PC-3 (cell line): Measurements from ENCODE around the gene EP400. TPM values are rescaled to one million over a fixed set of nuclear protein-coding genes. Genes with fewer than 3 reads are reported as not detected.

Source experiments
- ATAC-seq: fragments of 200-7000 bp; cut with Tn5 transposase; 2 replicates; pipeline ENCODE4 v1.9.1; 2020; ENCODE audit warnings: mild to moderate bottlenecking, moderate library complexity
- BruUV-seq: library from RNA; stranded (reverse); fragments of 400-500 nt; replicated peaks from 2 replicates; lab custom pipeline; 2021; lab: Mats Ljungman, UMichigan
- CTCF ChIA-PET: fragments of 300-600 bp; sonication (Branson Sonifier 250); formaldehyde crosslinking; loops from one replicate; lab custom pipeline; 2022; ENCODE audit warnings: antibody characterized with exemption; lab: Charles Lee
- POLR2A ChIA-PET: fragments of 300-600 bp; sonication (Branson Sonifier 250); formaldehyde crosslinking; loops from one replicate; lab custom pipeline; 2022; ENCODE audit warnings: antibody characterized with exemption; ENCODE audit not compliant: unreplicated experiment; lab: Charles Lee
- DNase-seq: peaks from one replicate; pipeline ENCODE4 v3.0.0-alpha.2; 2015
- H2AFZ ChIP-seq: fragments of 300-600 bp; sonication (generic); 2 replicates; pipeline ENCODE4 v1.6.0; 2016; ENCODE audit warnings: antibody characterized with exemption, low read length
- H3F3A ChIP-seq: fragments of 300-600 bp; sonication (generic); one replicate; pipeline ENCODE4 v1.6.0; 2017; ENCODE audit warnings: antibody characterized with exemption, low read length, control low read depth, mild to moderate bottlenecking; ENCODE audit not compliant: unreplicated experiment
- H3K27ac ChIP-seq: fragments of 300-600 bp; sonication (generic); 2 replicates; pipeline ENCODE4 v1.5.1; 2016; ENCODE audit warnings: mild to moderate bottlenecking, low read length
- H3K27me3 ChIP-seq: fragments of 300-600 bp; sonication (generic); 2 replicates; pipeline ENCODE4 v1.6.1; 2016; ENCODE audit warnings: low read length, mixed read lengths
- H3K36me3 ChIP-seq: fragments of 300-600 bp; sonication (generic); 2 replicates; pipeline ENCODE4 v1.6.1; 2016; ENCODE audit warnings: low read depth, mixed run types, low read length, mixed read lengths
- H3K4me1 ChIP-seq: fragments of 300-600 bp; sonication (generic); 2 replicates; pipeline ENCODE4 v1.5.1; 2016; ENCODE audit warnings: low read length; ENCODE audit not compliant: insufficient read depth
- H3K4me2 ChIP-seq: fragments of 300-600 bp; sonication (generic); 2 replicates; pipeline ENCODE4 v1.6.0; 2016; ENCODE audit warnings: low read length
- H3K4me3 ChIP-seq: fragments of 300-600 bp; sonication (generic); 2 replicates; pipeline ENCODE4 v1.5.1; 2016; ENCODE audit warnings: mild to moderate bottlenecking, low read length, mixed read lengths
- H3K79me2 ChIP-seq: fragments of 300-600 bp; sonication (generic); 2 replicates; pipeline ENCODE4 v1.6.1; 2017; ENCODE audit warnings: low read length, mixed read lengths
- H3K9ac ChIP-seq: fragments of 300-600 bp; sonication (generic); 2 replicates; pipeline ENCODE4 v1.6.0; 2016; ENCODE audit warnings: mild to moderate bottlenecking, low read length
- H3K9me2 ChIP-seq: fragments of 300-600 bp; sonication (generic); replicated peaks from 2 replicates; pipeline ENCODE4 v1.6.1; 2016; ENCODE audit warnings: mixed run types, low read length, mixed read lengths
- H3K9me3 ChIP-seq: fragments of 300-600 bp; sonication (generic); 2 replicates; pipeline ENCODE4 v1.6.1; 2016; ENCODE audit warnings: low read length, mixed read lengths
- H4K20me1 ChIP-seq: fragments of 300-600 bp; sonication (generic); 2 replicates; pipeline ENCODE4 v1.6.1; 2016; ENCODE audit warnings: low read length, mixed read lengths
- EZH2 ChIP-seq: fragments of 300-600 bp; sonication (generic); IDR thresholded peaks from one replicate; pipeline ENCODE4 v1.6.1; 2017; ENCODE audit warnings: antibody characterized with exemption, mild to moderate bottlenecking, low read length; ENCODE audit not compliant: unreplicated experiment
- EZH2phosphoT487 ChIP-seq: fragments of 300-600 bp; sonication (generic); IDR thresholded peaks from 2 replicates; pipeline ENCODE4 v1.6.1; 2018; ENCODE audit warnings: mild to moderate bottlenecking, antibody characterized with exemption, low read length, borderline replicate concordance
- intact Hi-C: fragments of 100-400 bp; cut with micrococcal nuclease; formaldehyde crosslinking; loops from 2 replicates; pipeline ENCODE4 v1.9.0; 2023
- total RNA-seq: library from RNA; depleted of rRNA; stranded (reverse); fragments of >200 nt; gene quantifications from 2 replicates; pipeline ENCODE4 v1.2.3, GENCODE V29; 2014
- TF ChIP-seq, protein P1 (sequence below): fragments of 300-600 bp; sonication (generic); conservative IDR thresholded peaks from 2 replicates; pipeline ENCODE4 v1.5.1; 2017; ENCODE audit warnings: antibody characterized with exemption, low read depth, mild to moderate bottlenecking, low read length

Gene EP400
- total RNA-seq, 1 experiment from 2014 or later = 20.2 TPM

DNA sequence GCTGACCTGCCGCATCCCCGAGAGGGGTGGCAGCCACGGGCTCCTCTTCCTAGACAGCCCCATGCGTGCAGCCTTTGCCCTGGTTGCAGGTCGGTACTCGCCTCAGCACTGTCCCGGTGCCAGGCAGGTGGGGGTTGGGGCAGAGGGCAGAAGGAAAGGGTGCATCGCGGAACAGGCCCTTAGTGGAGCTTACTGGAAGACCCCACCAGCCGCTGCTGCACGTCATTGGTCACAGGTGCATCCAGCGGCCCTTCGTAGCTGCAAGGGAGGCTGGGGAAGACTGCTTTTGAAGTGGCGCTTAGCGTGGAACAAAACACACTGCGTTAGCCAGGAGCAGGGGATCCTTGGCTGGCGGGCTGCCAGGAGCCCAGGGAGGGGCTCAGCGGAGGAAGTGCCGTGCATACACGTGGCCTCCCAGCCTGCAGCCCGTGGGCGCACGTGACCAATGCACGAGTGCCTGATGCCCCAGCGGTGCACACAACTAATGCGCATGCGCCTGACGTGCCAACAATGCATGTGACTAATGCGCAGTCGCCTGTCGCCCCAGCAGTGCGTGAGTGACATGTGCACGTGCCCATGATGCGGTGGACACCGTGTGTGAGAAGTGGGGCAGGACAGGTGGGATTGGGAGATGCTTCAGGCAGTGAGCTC, 5.0 kb upstream of the EP400 start:
- no peak overlapping the region for H3K4me2 ChIP-seq
- H3K4me3 ChIP-seq = no peak overlapping the region
- H3K9me3 ChIP-seq = no peaks in the 10 kb centered on the region
- H3K27ac ChIP-seq = no peak overlapping the region
- H3K79me2 ChIP-seq = no peaks in the 10 kb centered on the region
- peaks cover 11% of the 10 kb centered on the region for H3F3A ChIP-seq
- CTCF ChIA-PET = no interaction called here
- H3K36me3 ChIP-seq = peaks cover 29% of the 10 kb centered on the region
- no peak overlapping the region for H2AFZ ChIP-seq
- no peak overlapping the region for H3K9ac ChIP-seq
- H3K4me1 ChIP-seq = no peaks in the 10 kb centered on the region
- BruUV-seq = no TSS peak
- no peaks in the 10 kb centered on the region for H4K20me1 ChIP-seq
- ATAC-seq = no peak
- H3K9me2 ChIP-seq = no peaks in the 10 kb centered on the region
- TF ChIP-seq, protein P1, sequence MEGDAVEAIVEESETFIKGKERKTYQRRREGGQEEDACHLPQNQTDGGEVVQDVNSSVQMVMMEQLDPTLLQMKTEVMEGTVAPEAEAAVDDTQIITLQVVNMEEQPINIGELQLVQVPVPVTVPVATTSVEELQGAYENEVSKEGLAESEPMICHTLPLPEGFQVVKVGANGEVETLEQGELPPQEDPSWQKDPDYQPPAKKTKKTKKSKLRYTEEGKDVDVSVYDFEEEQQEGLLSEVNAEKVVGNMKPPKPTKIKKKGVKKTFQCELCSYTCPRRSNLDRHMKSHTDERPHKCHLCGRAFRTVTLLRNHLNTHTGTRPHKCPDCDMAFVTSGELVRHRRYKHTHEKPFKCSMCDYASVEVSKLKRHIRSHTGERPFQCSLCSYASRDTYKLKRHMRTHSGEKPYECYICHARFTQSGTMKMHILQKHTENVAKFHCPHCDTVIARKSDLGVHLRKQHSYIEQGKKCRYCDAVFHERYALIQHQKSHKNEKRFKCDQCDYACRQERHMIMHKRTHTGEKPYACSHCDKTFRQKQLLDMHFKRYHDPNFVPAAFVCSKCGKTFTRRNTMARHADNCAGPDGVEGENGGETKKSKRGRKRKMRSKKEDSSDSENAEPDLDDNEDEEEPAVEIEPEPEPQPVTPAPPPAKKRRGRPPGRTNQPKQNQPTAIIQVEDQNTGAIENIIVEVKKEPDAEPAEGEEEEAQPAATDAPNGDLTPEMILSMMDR = no peak
- TF ChIP-seq EZH2 (no peak), EZH2phosphoT487 (no peak)
- no peak for DNase-seq
- H3K27me3 ChIP-seq = no peaks in the 10 kb centered on the region
- POLR2A ChIA-PET = no interaction called here
- intact Hi-C loops = no loop called here

DNA sequence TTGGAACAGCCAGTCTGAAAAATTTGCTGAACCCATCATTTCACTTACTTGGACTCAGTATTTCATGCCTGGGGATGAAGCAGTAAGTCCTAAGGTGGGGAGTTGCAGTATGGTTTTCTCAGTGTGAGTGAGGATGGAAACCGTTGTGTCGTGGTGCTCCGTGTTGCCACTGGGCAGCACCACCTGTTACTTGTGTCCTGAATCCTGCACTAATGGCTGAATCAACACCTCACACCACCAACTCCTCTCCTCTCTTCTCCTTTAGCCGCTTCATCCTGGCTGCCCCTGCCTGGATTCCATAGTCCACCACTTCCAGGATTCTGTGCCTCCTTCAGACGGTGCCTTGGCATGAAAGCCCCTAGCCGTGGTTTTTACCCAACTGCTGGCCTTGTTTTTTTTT, 3.0 kb upstream of the EP400 start:
- intact Hi-C loops = no loop called here
- no peaks in the 10 kb centered on the region for H3K9me3 ChIP-seq
- H3F3A ChIP-seq = peaks cover 11% of the 10 kb centered on the region
- no peaks in the 10 kb centered on the region for H3K27me3 ChIP-seq
- H3K4me2 ChIP-seq = no peak overlapping the region
- ATAC-seq = no peak
- H3K4me1 ChIP-seq = 0 out of 2 replicates have a peak, but pooled peaks cover 5% of the 10 kb centered on the region
- ChIA-PET POLR2A (no interaction called here), CTCF (no interaction called here)
- H3K4me3 ChIP-seq = no peak overlapping the region
- H3K79me2 ChIP-seq = peaks cover 18% of the 10 kb centered on the region
- H3K9me2 ChIP-seq = no peaks in the 10 kb centered on the region
- no peak overlapping the region for H3K9ac ChIP-seq
- H2AFZ ChIP-seq = no peak overlapping the region
- H3K27ac ChIP-seq = no peak overlapping the region
- TF ChIP-seq, protein P1 = no peak
- no peak for TF ChIP-seq EZH2
- no peak for DNase-seq
- peaks cover 14% of the 10 kb centered on the region for H3K36me3 ChIP-seq
- peaks cover 5% of the 10 kb centered on the region; the same call in 1 of the 2 replicates for H4K20me1 ChIP-seq
- BruUV-seq = no TSS peak

DNA sequence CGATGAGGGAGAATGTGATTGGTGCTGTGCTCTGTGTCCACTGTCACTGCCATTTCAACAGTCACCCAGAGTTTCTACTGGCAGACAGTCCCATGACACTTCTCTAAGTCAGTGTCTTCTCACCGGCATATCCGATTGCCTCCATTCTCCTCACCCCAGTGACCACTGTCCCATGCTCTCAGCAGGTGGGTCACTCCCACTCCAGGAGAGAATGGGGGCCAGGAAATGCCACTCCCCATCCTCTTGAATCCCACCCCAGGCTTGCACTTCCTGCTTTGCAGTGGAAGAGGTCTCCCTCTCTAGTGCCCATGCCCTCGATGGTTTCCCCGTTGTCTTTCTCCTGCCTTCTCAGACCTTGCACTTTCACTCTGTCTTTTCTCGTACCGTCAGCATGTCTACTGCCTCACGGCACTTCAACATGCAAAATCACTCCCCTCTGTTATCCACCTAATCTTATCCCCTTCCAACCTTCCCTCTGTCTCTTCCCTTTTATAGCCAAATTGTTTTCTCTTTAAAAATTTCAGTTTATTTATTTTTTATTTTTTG, 2.2 kb upstream of the EP400 start:
- BruUV-seq = no TSS peak

More for the DNA sequence above, 2.2 kb upstream of the EP400 start:
- H3K9me3 ChIP-seq = no peaks in the 10 kb centered on the region
- no peak overlapping the region for H3K9ac ChIP-seq
- H4K20me1 ChIP-seq = peaks cover 5% of the 10 kb centered on the region; the same call in 1 of the 2 replicates
- H3K79me2 ChIP-seq = peaks cover 26% of the 10 kb centered on the region
- peaks cover 11% of the 10 kb centered on the region for H3F3A ChIP-seq
- H3K9me2 ChIP-seq = no peaks in the 10 kb centered on the region
- TF ChIP-seq, protein P1 = no peak
- TF ChIP-seq EZH2 (no peak), EZH2phosphoT487 (no peak)
- H3K4me3 ChIP-seq = no peak overlapping the region
- no peak overlapping the region for H2AFZ ChIP-seq
- ATAC-seq (no peak), DNase-seq (no peak)
- H3K27me3 ChIP-seq = no peaks in the 10 kb centered on the region
- ChIA-PET CTCF (no interaction called here), POLR2A (no interaction called here)
- H3K27ac ChIP-seq = no peak overlapping the region
- 0 out of 2 replicates have a peak, but pooled peaks cover 5% of the 10 kb centered on the region for H3K4me1 ChIP-seq
- intact Hi-C loops = loop anchor here (2.0 kb wide), 1 partner anchor 19 kb away; the partner anchor contains the start of gene PUS1
- H3K36me3 ChIP-seq = peaks cover 8% of the 10 kb centered on the region
- H3K4me2 ChIP-seq = no peak overlapping the region
